WTC11 (cell line): ENCODE results near the gene GSS. TPM values are rescaled to one million over a fixed set of nuclear protein-coding genes. Genes with fewer than 3 reads are reported as not detected.

Experiments
- ATAC-seq: fragments of 200-7000 bp; cut with Tn5 transposase; 2 replicates; pipeline ENCODE4 v1.10.0; 2021; ENCODE audit warnings: mild to moderate bottlenecking, moderate library complexity
- CTCF ChIA-PET: fragments of 300-600 bp; sonication (Branson Sonifier 250); formaldehyde crosslinking; loops from one replicate; lab custom pipeline; 2021; ENCODE audit warnings: antibody characterized with exemption; lab: Charles Lee
- POLR2A ChIA-PET: fragments of 350-600 bp; sonication (Branson Sonifier 250); formaldehyde crosslinking; loops from one replicate; lab custom pipeline; 2021; ENCODE audit warnings: antibody characterized with exemption; lab: Charles Lee
- DNase-seq: peaks from one replicate; pipeline ENCODE4 v3.0.0; 2021; ENCODE audit warnings: low spot score
- H3K27ac Mint-ChIP-seq: 2 replicates; pipeline ENCODE4 v1.8.0; 2021; ENCODE audit warnings: mixed read lengths
- H3K27me3 Mint-ChIP-seq: 2 replicates; pipeline ENCODE4 v1.8.0; 2021; ENCODE audit warnings: low read depth, mild to moderate bottlenecking, moderate library complexity, mixed read lengths
- H3K36me3 Mint-ChIP-seq: 2 replicates; pipeline ENCODE4 v1.8.0; 2021; ENCODE audit warnings: mixed read lengths
- H3K4me1 Mint-ChIP-seq: 2 replicates; pipeline ENCODE4 v1.8.0; 2022; ENCODE audit warnings: mixed read lengths
- H3K4me3 Mint-ChIP-seq: 2 replicates; pipeline ENCODE4 v1.8.0; 2021; ENCODE audit warnings: mild to moderate bottlenecking, moderate library complexity, mixed read lengths
- H3K9me3 Mint-ChIP-seq: 2 replicates; pipeline ENCODE4 v1.8.0; 2021; ENCODE audit warnings: mixed read lengths
- ATF1 ChIP-seq: sonication (generic); formaldehyde crosslinking; IDR thresholded peaks from 2 replicates; pipeline ENCODE4 v1.8.1; 2023; ENCODE audit warnings: mild to moderate bottlenecking, moderate library complexity, missing genetic modification reagents
- ATF3 ChIP-seq: sonication (generic); formaldehyde crosslinking; conservative IDR thresholded peaks from 2 replicates; pipeline ENCODE4 v1.8.1; 2022; ENCODE audit warnings: mild to moderate bottlenecking, missing genetic modification reagents
- ATF6 ChIP-seq: sonication (generic); formaldehyde crosslinking; IDR thresholded peaks from 2 replicates; pipeline ENCODE4 v1.8.1; 2023; ENCODE audit warnings: mild to moderate bottlenecking, missing genetic modification reagents
- CREB1 ChIP-seq: sonication (generic); formaldehyde crosslinking; IDR thresholded peaks from 2 replicates; pipeline ENCODE4 v1.8.0; 2023; ENCODE audit warnings: mild to moderate bottlenecking, missing genetic modification reagents
- CREM ChIP-seq: sonication (generic); formaldehyde crosslinking; IDR thresholded peaks from 2 replicates; pipeline ENCODE4 v1.8.1; 2022; ENCODE audit warnings: mild to moderate bottlenecking, missing genetic modification reagents, moderate library complexity
- E2F4 ChIP-seq: sonication (generic); formaldehyde crosslinking; IDR thresholded peaks from 2 replicates; pipeline ENCODE4 v1.8.1; 2022; ENCODE audit warnings: low read depth, mild to moderate bottlenecking, moderate library complexity, missing genetic modification reagents, borderline replicate concordance
- FOXK1 ChIP-seq: sonication (generic); formaldehyde crosslinking; IDR thresholded peaks from 2 replicates; pipeline ENCODE4 v1.8.0; 2022; ENCODE audit warnings: mild to moderate bottlenecking, moderate library complexity, missing genetic modification reagents
- FOXP1 ChIP-seq: sonication (generic); formaldehyde crosslinking; IDR thresholded peaks from 2 replicates; pipeline ENCODE4 v1.8.0; 2022; ENCODE audit warnings: missing genetic modification reagents, mild to moderate bottlenecking, moderate library complexity, borderline replicate concordance
- GTF2I ChIP-seq: fragments of 250-450 bp; sonication (Bioruptor Pico); conservative IDR thresholded peaks from 2 replicates; pipeline ENCODE4 v1.4.0; 2021; ENCODE audit warnings: mild to moderate bottlenecking
- IRF2 ChIP-seq: sonication (generic); formaldehyde crosslinking; IDR thresholded peaks from 2 replicates; pipeline ENCODE4 v1.8.0; 2022; ENCODE audit warnings: low read depth, missing genetic modification reagents, borderline replicate concordance
- JUN ChIP-seq: sonication (generic); formaldehyde crosslinking; IDR thresholded peaks from 2 replicates; pipeline ENCODE4 v1.8.0; 2023; ENCODE audit warnings: mild to moderate bottlenecking, missing genetic modification reagents
- MXD4 ChIP-seq: fragments of 250-450 bp; sonication (Bioruptor Pico); IDR thresholded peaks from 2 replicates; pipeline ENCODE4 v1.8.0; 2021; ENCODE audit warnings: mild to moderate bottlenecking, moderate library complexity, borderline replicate concordance
- NFE2L1 ChIP-seq: sonication (generic); formaldehyde crosslinking; IDR thresholded peaks from 2 replicates; pipeline ENCODE4 v1.8.1; 2023; ENCODE audit warnings: missing genetic modification reagents
- TCF7 ChIP-seq: sonication (generic); formaldehyde crosslinking; IDR thresholded peaks from 2 replicates; pipeline ENCODE4 v1.8.0; 2022; ENCODE audit warnings: mild to moderate bottlenecking, low read depth, missing genetic modification reagents, moderate library complexity
- USF1 ChIP-seq: sonication (generic); formaldehyde crosslinking; IDR thresholded peaks from 2 replicates; pipeline ENCODE4 v1.8.0; 2022; ENCODE audit warnings: mild to moderate bottlenecking, missing genetic modification reagents
- USF2 ChIP-seq: sonication (generic); formaldehyde crosslinking; IDR thresholded peaks from 2 replicates; pipeline ENCODE4 v1.8.1; 2023; ENCODE audit warnings: mild to moderate bottlenecking, missing genetic modification reagents, moderate library complexity
- ZBTB21 ChIP-seq: sonication (generic); formaldehyde crosslinking; IDR thresholded peaks from 2 replicates; pipeline ENCODE4 v1.8.1; 2023; ENCODE audit warnings: mild to moderate bottlenecking, missing genetic modification reagents, borderline replicate concordance
- ZNF138 ChIP-seq: sonication (generic); formaldehyde crosslinking; conservative IDR thresholded peaks from 2 replicates; pipeline ENCODE4 v1.8.1; 2022; ENCODE audit warnings: mild to moderate bottlenecking, moderate library complexity, missing genetic modification reagents
- ZNF317 ChIP-seq: sonication (generic); formaldehyde crosslinking; IDR thresholded peaks from 2 replicates; pipeline ENCODE4 v1.8.1; 2023; ENCODE audit warnings: low read depth, mild to moderate bottlenecking, moderate library complexity, missing genetic modification reagents, borderline replicate concordance
- ZSCAN18 ChIP-seq: fragments of 250-450 bp; sonication (Bioruptor Pico); IDR thresholded peaks from 2 replicates; pipeline ENCODE4 v2.1.2; 2022; ENCODE audit warnings: mild to moderate bottlenecking, moderate library complexity
- total RNA-seq: library from RNA; stranded (reverse); gene quantifications from 3 replicates; pipeline ENCODE4 v1.2.3, GENCODE V29; 2021

The GSS gene
- total RNA-seq, 1 experiment from 2014 or later: 47.3 TPM

GRCh38 chr20:34980543-34981233, 25.1 kb upstream of the GSS start:
- CTCF ChIA-PET: interaction anchor here (0.7 to 2.0 kb wide), 6 partner anchors 9 to 116 kb away, joined by 3 to 8 read pairs (median 4); partner anchors contain the start of gene ACSS2
- TF ChIP-seq USF2 (CRISPR knock-in tag): peak; percentile 72
- TF ChIP-seq TCF7 (CRISPR knock-in tag): no peak
- no peak for TF ChIP-seq ATF6 (CRISPR knock-in tag)
- TF ChIP-seq ZSCAN18 (CRISPR knock-in tag): no peak
- no peak for TF ChIP-seq MXD4 (CRISPR knock-in tag)
- no peak for TF ChIP-seq FOXP1 (CRISPR knock-in tag)
- TF ChIP-seq USF1: peak; percentile 51; the same call in 1 of the 2 replicates
- no peak for TF ChIP-seq ZNF138 (CRISPR knock-in tag)
- Mint-ChIP-seq H3K4me3 (no peak overlapping the region), H3K9me3 (no peaks in the 10 kb centered on the region), H3K27me3 (peaks cover 41% of the 10 kb centered on the region), H3K36me3 (no peaks in the 10 kb centered on the region), H3K4me1 (peaks cover 59% of the 10 kb centered on the region), H3K27ac (no peak overlapping the region; the same call in 1 of the 2 replicates)
- DNase-seq (peak; percentile 51), ATAC-seq (no peak)
- POLR2A ChIA-PET: no interaction called here

GRCh38 chr20:34979366-34980153, 24.0 kb upstream of the GSS start:
- no peak for TF ChIP-seq JUN (CRISPR knock-in tag)
- no peak for TF ChIP-seq FOXP1 (CRISPR knock-in tag)
- no peak for TF ChIP-seq ATF1 (CRISPR knock-in tag)
- no peak for TF ChIP-seq NFE2L1 (CRISPR knock-in tag)
- no peak for TF ChIP-seq ZBTB21 (CRISPR knock-in tag)
- TF ChIP-seq ZNF317 (CRISPR knock-in tag): no peak
- no peak for TF ChIP-seq ATF6 (CRISPR knock-in tag)
- TF ChIP-seq IRF2: no peak
- TF ChIP-seq ATF3: no peak
- no peak for TF ChIP-seq FOXK1 (CRISPR knock-in tag)
- TF ChIP-seq GTF2I (CRISPR knock-in tag): no peak
- no peak for TF ChIP-seq CREB1 (CRISPR knock-in tag)
- TF ChIP-seq E2F4: no peak
- no peak for TF ChIP-seq TCF7 (CRISPR knock-in tag)
- TF ChIP-seq USF2 (CRISPR knock-in tag): no peak
- no peak for TF ChIP-seq CREM (CRISPR knock-in tag)
- CTCF ChIA-PET: interaction anchor here (0.7 to 2.0 kb wide), 5 partner anchors 22 to 117 kb away, joined by 3 to 8 read pairs (median 4); partner anchors contain the start of genes ACSS2 and MYH7B
- H3K27ac Mint-ChIP-seq: no peak overlapping the region; the same call in 1 of the 2 replicates
- no peaks in the 10 kb centered on the region for H3K36me3 Mint-ChIP-seq
- peaks cover 52% of the 10 kb centered on the region for H3K4me1 Mint-ChIP-seq
- no peaks in the 10 kb centered on the region for H3K9me3 Mint-ChIP-seq
- ATAC-seq: peak; percentile 91
- peaks cover 33% of the 10 kb centered on the region for H3K27me3 Mint-ChIP-seq
- H3K4me3 Mint-ChIP-seq: no peak overlapping the region
- peak; percentile 97 for DNase-seq
- POLR2A ChIA-PET: interaction anchor here (0.5 kb wide), 1 partner anchor 110 kb away, joined by 4 read pairs; no protein-coding TSS in a partner anchor
